Psoas muscle (tissue), 8 donors: Measurements from ENCODE around the gene SLC22A14. TPM values are rescaled to one million over a fixed set of nuclear protein-coding genes. Genes with fewer than 3 reads are reported as not detected.

Experiments used
- ATAC-seq, 4 donors: fragments of 200-7000 bp; cut with Tn5 transposase; one replicate each; pipeline ENCODE4 v1.9.1; 2020; ENCODE audit warnings: moderate library complexity in 3 of 4, mild to moderate bottlenecking in 2 of 4
- DNase-seq, 2 donors: peaks; one replicate each; pipeline ENCODE4 v3.0.0-alpha.2; 2020
- H3K27ac ChIP-seq: fragments of 200-600 bp; one replicate; pipeline ENCODE4 v1.8.0; 2022
- H3K27me3 ChIP-seq, 3 donors: fragments of 200-600 bp in 1 of 3; one replicate each; pipeline versions ENCODE4 v1.6.1 to v1.8.0; 2013 to 2022; ENCODE audit warnings: low read length in 2 of 3, mild to moderate bottlenecking in 2 of 3, moderate library complexity in 1 of 3; ENCODE audit not compliant: insufficient read depth in 3 of 3
- H3K36me3 ChIP-seq, 2 donors: fragments of 200-600 bp in 1 of 2; one replicate each; pipeline versions ENCODE4 v1.6.1 to v1.8.0; 2013 to 2022; ENCODE audit warnings: low read depth in 1 of 2, mild to moderate bottlenecking in 1 of 2, moderate library complexity in 1 of 2; ENCODE audit not compliant: insufficient read depth in 1 of 2
- H3K4me1 ChIP-seq: fragments of 200-600 bp; one replicate; pipeline ENCODE4 v1.8.0; 2022
- H3K4me3 ChIP-seq: fragments of 200-600 bp; one replicate; pipeline ENCODE4 v1.8.0; 2022; ENCODE audit warnings: mild to moderate bottlenecking
- H3K9me3 ChIP-seq: fragments of 200-600 bp; one replicate; pipeline ENCODE4 v1.8.0; 2022
- CTCF ChIP-seq: fragments of 200-600 bp; IDR thresholded peaks from one replicate; pipeline ENCODE4 v1.8.0; 2022; ENCODE audit warnings: antibody characterized with exemption
- whole genome bisulfite sequencing, 3 donors: extraction: QIAGEN DNeasy Blood & Tissue Kit; methylation state at CpG; one replicate each; pipeline versions ENCODE4 v1.1.6 to v1.1.7; 2013; 5-methylcytosine and 5-hydroxymethylcytosine counted together
- intact Hi-C, 2 donors: fragments of 100-400 bp; cut with DNase I; formaldehyde crosslinking; loops; one replicate each; pipeline versions ENCODE4 v1.11.0 to v1.14.2; 2022
- polyA plus RNA-seq, 3 donors: library from polyadenylated mRNA; stranded (reverse); fragments of 200-250 nt; gene quantifications; one replicate each; pipeline ENCODE4 v1.2.3, GENCODE V29; 2013
- total RNA-seq, 4 donors: library from RNA; stranded (reverse); fragmentation: NEBNext Ultra II Directional in 2 of 4; extraction: Animal tissue kit (Norgen Biotek cat#: 25700) in 2 of 4; gene quantifications; one replicate each; pipeline versions ENCODE4 v1.2.1 to v1.2.4, GENCODE V29; 2021 to 2023
- donor health status: healthy with polysubstance abuse.
- donor health status: DM: no; HTN: no; CAD: no; lungs with moderate emphysema.
- donor health status: Bipolar disorder and iron deficiency.
- donor health status: healthy.
- donor health status: DM: yes; HTN: yes; CAD: no.
- donor health status: DM: no; HTN: no; CAD: no.
- donor health status: DM: no; HTN: no; CAD: no.
- donor health status: DM: yes; HTN: yes; CAD: no.

SLC22A14 gene
- total and polyA plus RNA-seq, 7 donors = 0.08 to 0.64 (median 0.26) TPM

DNA sequence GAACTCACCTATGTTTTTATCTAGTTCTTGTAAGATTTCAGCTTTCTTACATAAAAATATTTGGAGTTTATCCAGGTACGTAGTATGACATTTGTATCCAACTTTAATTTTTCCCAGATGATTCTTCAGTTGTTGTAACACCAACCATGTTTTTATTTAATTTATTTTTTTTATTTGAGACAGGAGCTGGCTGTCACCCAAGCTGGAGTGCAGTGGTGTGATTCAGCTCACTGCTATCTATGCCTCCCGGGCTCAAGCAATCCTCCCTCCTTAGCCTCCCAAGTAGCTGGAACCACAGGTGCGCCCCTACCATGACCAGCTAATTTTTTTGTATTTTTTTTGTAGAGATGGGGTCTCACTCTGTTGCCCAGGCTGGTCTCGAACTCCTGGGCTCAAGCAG, 71.1 kb downstream of the SLC22A14 start:
- Histone ChIP-seq H3K27ac (no peak overlapping the region), H3K36me3 (no peaks in the 10 kb centered on the region), H3K4me3 (no peak overlapping the region), H3K27me3 (no peaks in the 10 kb centered on the region), H3K4me1 (no peaks in the 10 kb centered on the region), H3K9me3 (no peaks in the 10 kb centered on the region)
- 84 to 93% (median 87%) methylated on average over 4 of the region's 4 CpGs for WGBS, 3 donors
- intact Hi-C loops = no loop called here
- no peak for ATAC-seq
- no peak for DNase-seq
- no peak for TF ChIP-seq CTCF

GRCh38 chr3:38354588-38355330, 72.7 kb downstream of the SLC22A14 start:
- Histone ChIP-seq H3K27ac (no peak overlapping the region), H3K4me3 (no peak overlapping the region), H3K9me3 (no peaks in the 10 kb centered on the region), H3K36me3 (no peaks in the 10 kb centered on the region), H3K4me1 (no peaks in the 10 kb centered on the region), H3K27me3 (no peaks in the 10 kb centered on the region)
- no peak for TF ChIP-seq CTCF
- no peak for DNase-seq
- intact Hi-C loops = no loop called here
- WGBS, 3 donors = 76 to 82% (median 76%) methylated on average over 4 of the region's 4 CpGs
- ATAC-seq = no peak

DNA sequence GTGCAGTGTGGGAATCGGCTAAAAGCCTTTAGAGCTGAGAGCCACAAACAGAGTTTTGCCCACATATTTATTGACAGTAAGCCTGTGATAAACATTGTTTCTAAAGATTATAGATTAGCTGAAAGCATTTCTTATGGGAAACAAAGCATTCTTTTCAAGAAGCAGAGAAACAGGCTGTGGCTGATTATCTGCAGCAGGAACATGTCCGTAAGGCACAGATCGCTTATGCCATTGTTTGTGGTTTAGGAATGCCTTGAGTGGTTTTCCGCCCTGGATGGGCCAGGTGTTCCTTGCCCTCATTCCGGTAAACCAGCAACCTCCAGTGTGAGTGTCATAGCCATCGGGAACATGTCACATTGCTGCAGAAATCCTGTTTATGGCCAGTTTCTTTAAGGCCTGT, 76.9 kb downstream of the SLC22A14 start:
- H3K27me3 ChIP-seq = no peaks in the 10 kb centered on the region
- no peak for TF ChIP-seq CTCF
- H3K4me1 ChIP-seq = no peaks in the 10 kb centered on the region
- no peak overlapping the region for H3K27ac ChIP-seq
- 97 to 99% (median 98%) methylated on average over 6 of the region's 6 CpGs for WGBS, 3 donors
- intact Hi-C loops = no loop called here
- H3K4me3 ChIP-seq = no peak overlapping the region
- ATAC-seq (no peak), DNase-seq (no peak)
- H3K9me3 ChIP-seq = no peaks in the 10 kb centered on the region
- peaks cover 0 to 2% of the 10 kb centered on the region in 2 donors for H3K36me3 ChIP-seq

DNA sequence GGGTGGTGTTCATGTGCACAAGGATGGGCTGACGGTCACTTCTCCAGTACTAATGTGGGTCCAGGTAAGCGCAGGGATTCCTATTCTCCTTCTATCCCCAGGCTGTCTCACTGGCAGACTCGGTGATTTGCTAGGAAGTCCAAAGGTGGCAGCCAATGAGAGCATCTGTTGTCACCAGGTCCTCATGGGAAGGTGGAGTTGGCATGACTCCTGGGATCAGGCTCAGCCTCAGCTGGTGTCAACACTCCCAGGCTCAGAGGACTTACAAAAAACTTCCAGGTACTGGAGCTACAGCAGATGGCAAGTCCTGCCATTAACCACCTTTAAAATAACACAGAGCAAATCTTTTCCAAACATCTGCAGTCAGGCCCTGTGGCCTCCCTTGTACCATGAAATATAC, 78.3 kb downstream of the SLC22A14 start:
- H3K27ac ChIP-seq = no peak overlapping the region
- no peaks in the 10 kb centered on the region for H3K27me3 ChIP-seq
- no peak for DNase-seq
- H3K4me3 ChIP-seq = no peak overlapping the region
- intact Hi-C loops = no loop called here
- TF ChIP-seq CTCF = no peak
- WGBS, 3 donors = 75 to 98% (median 96%) methylated on average over 3 of the region's 3 CpGs
- H3K4me1 ChIP-seq = no peaks in the 10 kb centered on the region
- no peaks in the 10 kb centered on the region for H3K9me3 ChIP-seq
- ATAC-seq = no peak
- H3K36me3 ChIP-seq = peaks cover 0 to 8% of the 10 kb centered on the region in 2 donors

GRCh38 chr3:38361496-38361895, 79.4 kb downstream of the SLC22A14 start:
- ATAC-seq (no peak), DNase-seq (no peak)
- no peaks in the 10 kb centered on the region for H3K9me3 ChIP-seq
- peaks cover 0 to 10% of the 10 kb centered on the region in 2 donors for H3K36me3 ChIP-seq
- TF ChIP-seq CTCF = no peak
- no peak overlapping the region for H3K4me3 ChIP-seq
- 72 to 77% (median 73%) methylated on average over 4 of the region's 4 CpGs for WGBS, 3 donors
- H3K27ac ChIP-seq = no peak overlapping the region
- H3K27me3 ChIP-seq = no peaks in the 10 kb centered on the region
- intact Hi-C loops = no loop called here
- H3K4me1 ChIP-seq = no peaks in the 10 kb centered on the region
